Body of pancreas (tissue), 4 donors: ENCODE results near the gene GREB1.

Experiments used
- POLR2A ChIP-seq, 3 donors: fragments of 450-650 bp; IDR thresholded peaks; one replicate each; pipeline ENCODE4 v1.6.1; 2016; ENCODE audit warnings: antibody characterized with exemption in 3 of 3, mild to moderate bottlenecking in 2 of 3
- TF ChIP-seq, protein P1 (sequence below), 7 experiments: fragments of 450-650 bp in 4 of 7; fragments of 200-600 bp in 3 of 7; sonication (generic) in 3 of 7; IDR thresholded peaks; one replicate each; pipeline ENCODE4 v1.5.1; 2016 to 2019; ENCODE audit warnings: antibody characterized with exemption in 7 of 7

DNA sequence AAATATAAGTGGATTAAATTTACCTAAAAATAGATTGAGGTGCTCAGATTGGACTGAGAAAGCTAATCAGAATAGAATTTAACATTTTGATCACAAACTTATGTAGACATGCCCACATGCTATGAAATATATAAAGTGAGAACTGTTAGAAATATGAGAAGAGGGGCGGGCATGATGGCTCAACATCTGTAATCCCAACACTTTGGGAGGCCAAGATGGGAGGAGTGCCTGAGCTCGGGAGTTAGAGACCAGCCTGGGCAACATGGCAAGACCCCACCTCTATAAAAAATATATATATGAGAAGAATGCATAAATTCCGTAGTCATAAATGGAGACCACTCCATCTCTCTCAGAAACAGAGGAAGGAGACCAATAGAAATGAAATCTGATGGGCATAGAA, 110.4 kb downstream of the GREB1 start:
- TF ChIP-seq, protein P1, sequence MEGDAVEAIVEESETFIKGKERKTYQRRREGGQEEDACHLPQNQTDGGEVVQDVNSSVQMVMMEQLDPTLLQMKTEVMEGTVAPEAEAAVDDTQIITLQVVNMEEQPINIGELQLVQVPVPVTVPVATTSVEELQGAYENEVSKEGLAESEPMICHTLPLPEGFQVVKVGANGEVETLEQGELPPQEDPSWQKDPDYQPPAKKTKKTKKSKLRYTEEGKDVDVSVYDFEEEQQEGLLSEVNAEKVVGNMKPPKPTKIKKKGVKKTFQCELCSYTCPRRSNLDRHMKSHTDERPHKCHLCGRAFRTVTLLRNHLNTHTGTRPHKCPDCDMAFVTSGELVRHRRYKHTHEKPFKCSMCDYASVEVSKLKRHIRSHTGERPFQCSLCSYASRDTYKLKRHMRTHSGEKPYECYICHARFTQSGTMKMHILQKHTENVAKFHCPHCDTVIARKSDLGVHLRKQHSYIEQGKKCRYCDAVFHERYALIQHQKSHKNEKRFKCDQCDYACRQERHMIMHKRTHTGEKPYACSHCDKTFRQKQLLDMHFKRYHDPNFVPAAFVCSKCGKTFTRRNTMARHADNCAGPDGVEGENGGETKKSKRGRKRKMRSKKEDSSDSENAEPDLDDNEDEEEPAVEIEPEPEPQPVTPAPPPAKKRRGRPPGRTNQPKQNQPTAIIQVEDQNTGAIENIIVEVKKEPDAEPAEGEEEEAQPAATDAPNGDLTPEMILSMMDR (IDR thresholded peaks at IDR 0.05), result no peak
- no peak for TF ChIP-seq POLR2A (IDR thresholded peaks at IDR 0.05)
